Glomerular visceral epithelial cell (primary cell): Measurements from ENCODE around the gene UGT2B15.
A peak's percentile ranks its signal among the peaks of the same experiment; 100 is the strongest.
"Not testable (repeated sequence)": the region's sequence is repeated elsewhere in the genome, so short reads cannot be mapped to it uniquely, and the experiment has no call there.

Experiments
- DNase-seq: peaks from one replicate; pipeline ENCODE4 v3.0.0-alpha.2; 2016; ENCODE audit errors: extremely low spot score

UGT2B15 gene

GRCh38 chr4:68656445-68656973 lies 13.9 kb downstream of the UGT2B15 start:
- DNase-seq, result peak; percentile 12

- peak; percentile 75 for DNase-seq
Measured at GRCh38 chr4:68655764-68656444, 14.5 kb downstream of the UGT2B15 start.

GRCh38 chr4:68654946-68655721 lies 15.3 kb downstream of the UGT2B15 start:
- no peak for DNase-seq

- DNase-seq, result no peak
Measured at GRCh38 chr4:68651932-68652331, 18.5 kb downstream of the UGT2B15 start.

GRCh38 chr4:68630371-68630770 lies 40.1 kb downstream of the UGT2B15 start:
- peak; percentile 5 for DNase-seq

GRCh38 chr4:68622731-68623130 lies 47.7 kb downstream of the UGT2B15 start:
- not testable (repeated sequence) for DNase-seq

GRCh38 chr4:68617003-68617698 lies 53.3 kb downstream of the UGT2B15 start:
- no peak for DNase-seq

GRCh38 chr4:68615699-68616422 lies 54.6 kb downstream of the UGT2B15 start:
- no peak for DNase-seq

- no peak for DNase-seq
Measured at GRCh38 chr4:68613752-68614151, 56.7 kb downstream of the UGT2B15 start.

GRCh38 chr4:68606240-68606639 lies 64.2 kb downstream of the UGT2B15 start:
- no peak for DNase-seq

GRCh38 chr4:68599150-68599549 lies 71.3 kb downstream of the UGT2B15 start:
- DNase-seq, result no peak

- DNase-seq, result no peak
Measured at GRCh38 chr4:68597482-68597881, 73.0 kb downstream of the UGT2B15 start.
